A549 treated with ZK216348 at 1 μM for 4 hours (cell line): ENCODE data around the gene PSG4. TPM values are rescaled to one million over a fixed set of nuclear protein-coding genes. Genes with fewer than 3 reads are reported as not detected.

ENCODE experiments used
- total RNA-seq: library from RNA; stranded (reverse); fragments of 200-300 nt; extraction: Qiagen RNA extraction; gene quantifications from 5 replicates; pipeline ENCODE4 v1.2.3, GENCODE V29; 2022; ENCODE audit warnings: low read depth

The PSG4 gene
- total RNA-seq: 0.22 to 2.0 TPM (median 0.50 TPM) in 5 replicates

GRCh38 chr19:43205471-43206105 is at the start of gene PSG4:
PSG4 (minus strand) TSS chr19:43205638; CDS start chr19:43205536, 102 bp downstream.

GRCh38 chr19:43186311-43186935 is 19.0 kb downstream of the PSG4 start, which contains the start of gene PSG5:
PSG5 (minus strand) TSS chr19:43186536; CDS start chr19:43186405, 131 bp downstream.

Other genes starting within 250 kb of the PSG4 start
- gene PSG11, start 179.2 kb downstream of the PSG4 start, total RNA-seq: not detected in 5 replicates
- not detected in 5 replicates for gene PSG2, start 122.9 kb downstream of the PSG4 start, total RNA-seq
- 0.54 to 0.84 TPM (median 0.60 TPM) in 5 replicates for gene PSG5, start 19.1 kb downstream of the PSG4 start, total RNA-seq
- gene PSG9, start 63.9 kb upstream of the PSG4 start, total RNA-seq: 0.12 to 0.47 TPM (median 0.20 TPM) in 4 of 5 replicates, not detected in the other
- gene CD177, start 148.0 kb upstream of the PSG4 start, total RNA-seq: 0.08 to 0.20 TPM (median 0.13 TPM) in 5 replicates
- not detected in 5 replicates for gene TEX101, start 209.3 kb upstream of the PSG4 start, total RNA-seq